HG03575 (cell line): Measurements from ENCODE around the gene CA9.

Experiments
- ATAC-seq: cut with Tn5 transposase; IDR thresholded peaks from one replicate; pipeline ENCODE4 v1.9.1; 2021; ENCODE audit not compliant: unreplicated experiment, insufficient number of reproducible peaks, low FRiP score; ENCODE audit errors: extremely low read depth

The CA9 gene

GRCh38 chr9:35710818-35711500 is 37.2 kb downstream of the CA9 start:
- ATAC-seq, result no peak

DNA sequence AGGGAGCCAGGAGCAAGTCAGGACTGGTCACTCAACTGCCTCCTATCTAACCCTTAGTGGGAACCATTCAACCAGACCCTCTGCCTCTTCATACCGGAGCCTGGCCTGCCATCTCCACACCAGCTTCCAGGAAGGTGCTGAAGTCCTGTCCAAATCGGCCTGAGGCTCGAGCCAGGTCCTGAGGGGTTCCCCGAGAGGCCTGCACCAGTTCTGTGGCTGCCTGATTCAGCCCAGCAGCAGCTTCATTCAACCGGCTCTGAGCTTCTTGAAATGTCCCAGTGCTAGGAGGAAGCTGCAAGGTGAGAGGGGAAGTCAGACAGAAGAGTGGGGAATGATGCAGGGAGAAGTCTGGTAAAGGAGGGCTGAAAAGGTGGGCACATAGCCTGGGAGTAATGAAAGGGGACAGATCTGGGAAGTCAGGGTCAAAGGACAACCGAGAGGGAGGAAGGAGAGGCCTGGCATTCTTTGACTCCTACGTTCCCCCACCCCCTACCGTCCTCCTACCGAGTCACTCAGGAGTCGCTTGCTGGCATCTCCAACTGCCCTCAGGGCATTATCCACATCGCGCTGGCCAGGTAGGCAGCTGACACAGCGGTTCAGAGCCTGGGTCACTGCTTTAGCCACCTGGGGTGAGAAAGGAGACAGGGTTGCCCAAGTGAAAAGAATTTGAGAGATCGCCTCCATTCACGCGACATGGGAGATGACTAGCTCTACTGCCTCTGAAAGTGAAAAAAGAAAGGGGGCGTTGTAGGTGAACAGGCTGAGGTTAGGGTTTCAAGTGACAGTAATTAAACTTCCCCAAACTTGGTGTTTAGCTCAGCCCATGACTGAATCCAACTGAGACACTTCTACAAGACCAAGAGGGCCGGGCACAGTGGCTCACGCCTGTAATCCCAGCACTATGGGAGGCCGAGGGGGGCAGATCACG is 38.0 kb downstream of the CA9 start:
- no peak for ATAC-seq

DNA sequence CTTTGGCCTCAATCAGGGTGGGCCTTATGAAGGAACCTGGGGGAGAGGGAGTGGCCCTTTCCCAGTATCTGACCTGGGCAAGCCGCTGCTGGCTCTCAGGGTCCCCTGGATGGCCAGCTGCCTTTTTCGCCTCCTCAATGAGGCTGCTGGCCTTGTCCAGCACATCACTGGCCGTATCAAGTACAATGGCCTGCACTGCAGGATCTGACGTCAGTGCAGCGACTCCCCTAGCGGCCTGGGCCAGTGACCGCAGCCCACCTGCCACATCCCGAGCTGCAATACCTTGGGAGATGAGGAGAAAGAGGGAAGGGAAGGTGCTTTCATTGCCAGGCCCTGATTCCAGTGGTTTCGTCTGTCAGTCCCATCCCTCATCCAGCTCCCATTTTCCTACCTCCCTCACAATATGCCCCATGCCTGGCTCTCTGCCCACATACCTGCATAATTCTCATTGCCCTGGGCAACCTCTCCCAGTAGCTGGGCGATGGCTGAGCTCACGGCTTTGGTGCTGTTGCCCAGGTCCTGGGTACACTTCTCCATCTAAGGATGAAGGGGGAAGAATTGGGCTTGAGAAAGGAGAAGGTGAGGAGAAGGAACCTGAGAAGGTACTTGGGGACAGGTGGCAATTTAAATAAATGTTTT is 39.2 kb downstream of the CA9 start:
- ATAC-seq, result no peak

DNA sequence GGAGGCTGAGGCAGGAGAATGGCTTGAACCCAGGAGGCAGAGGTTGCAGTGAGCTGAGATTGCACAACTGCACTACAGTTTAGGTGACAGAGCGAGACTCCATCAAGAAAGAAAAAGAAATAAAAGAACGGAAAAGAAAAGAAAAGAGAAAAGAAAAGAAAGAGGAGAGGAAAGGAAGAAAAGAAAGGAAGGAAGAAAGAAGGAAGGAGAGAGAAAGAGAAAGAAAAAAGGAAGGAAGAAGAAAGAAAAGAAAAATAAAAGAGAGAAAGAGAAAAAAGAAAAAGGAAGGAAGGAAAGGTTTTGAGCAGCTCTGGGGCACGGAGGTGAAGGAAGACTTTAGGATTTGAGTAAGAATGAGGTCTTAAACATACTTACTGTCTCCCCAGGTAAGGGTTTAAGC is 39.9 kb downstream of the CA9 start:
- ATAC-seq, result no peak

GRCh38 chr9:35714123-35714522 is 40.4 kb downstream of the CA9 start:
- no peak for ATAC-seq

GRCh38 chr9:35714579-35715252 is 41.0 kb downstream of the CA9 start:
- ATAC-seq, result no peak

DNA sequence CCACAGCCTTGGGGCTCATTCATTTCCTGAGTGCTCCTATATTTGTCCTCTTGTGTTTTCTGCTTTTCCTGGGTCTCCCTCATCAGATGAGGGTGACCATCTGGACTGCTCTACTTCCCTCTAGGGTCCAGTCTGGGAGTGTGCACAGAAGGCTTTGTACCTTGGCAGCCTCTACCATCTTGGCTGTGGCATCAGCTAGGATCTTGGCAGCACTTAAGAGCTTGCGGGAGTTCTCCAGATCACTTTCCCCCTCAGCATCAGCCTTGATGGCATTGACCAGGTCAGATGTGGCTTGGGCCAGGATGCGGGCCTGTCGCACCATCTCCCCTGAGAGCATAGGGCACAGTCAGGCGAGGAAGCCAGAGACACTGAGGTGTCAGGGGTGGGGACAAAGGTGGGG is 42.5 kb downstream of the CA9 start:
- no peak for ATAC-seq

DNA sequence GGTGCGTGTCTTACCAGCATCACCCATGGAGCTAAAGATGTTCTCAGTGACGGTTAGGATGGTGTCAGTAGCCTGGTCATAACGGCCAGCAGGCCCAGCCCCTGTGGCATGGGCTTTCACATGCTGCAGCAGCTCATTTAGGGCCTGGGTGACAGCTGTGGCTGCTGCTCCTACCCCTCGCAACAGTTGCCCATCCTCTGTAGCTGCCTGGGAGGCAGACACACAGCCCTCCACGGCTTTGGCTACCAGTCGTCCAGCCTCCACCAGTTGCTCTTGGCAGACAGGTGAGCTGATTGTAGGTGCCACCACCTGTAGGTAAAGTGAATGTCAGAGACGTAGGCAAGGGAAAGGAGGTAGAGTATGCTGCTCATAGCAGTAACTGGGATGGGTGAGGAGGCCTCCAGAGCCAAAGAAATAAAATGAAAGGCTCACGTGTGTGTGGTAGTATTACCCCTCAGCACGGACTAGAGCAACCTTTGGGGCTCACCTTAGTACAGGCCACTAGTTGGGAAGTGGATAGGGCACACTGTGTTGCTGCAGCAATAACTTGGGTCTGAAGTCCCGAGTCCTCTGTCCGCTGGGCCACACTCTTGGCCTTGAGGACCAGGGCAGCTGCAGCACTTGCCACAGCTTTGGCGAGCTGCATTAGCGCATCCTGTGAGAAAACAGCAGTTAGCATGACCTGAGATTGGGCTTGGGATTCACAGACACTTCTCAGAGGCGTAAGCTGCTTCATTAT is 43.6 kb downstream of the CA9 start:
- ATAC-seq, result no peak

DNA sequence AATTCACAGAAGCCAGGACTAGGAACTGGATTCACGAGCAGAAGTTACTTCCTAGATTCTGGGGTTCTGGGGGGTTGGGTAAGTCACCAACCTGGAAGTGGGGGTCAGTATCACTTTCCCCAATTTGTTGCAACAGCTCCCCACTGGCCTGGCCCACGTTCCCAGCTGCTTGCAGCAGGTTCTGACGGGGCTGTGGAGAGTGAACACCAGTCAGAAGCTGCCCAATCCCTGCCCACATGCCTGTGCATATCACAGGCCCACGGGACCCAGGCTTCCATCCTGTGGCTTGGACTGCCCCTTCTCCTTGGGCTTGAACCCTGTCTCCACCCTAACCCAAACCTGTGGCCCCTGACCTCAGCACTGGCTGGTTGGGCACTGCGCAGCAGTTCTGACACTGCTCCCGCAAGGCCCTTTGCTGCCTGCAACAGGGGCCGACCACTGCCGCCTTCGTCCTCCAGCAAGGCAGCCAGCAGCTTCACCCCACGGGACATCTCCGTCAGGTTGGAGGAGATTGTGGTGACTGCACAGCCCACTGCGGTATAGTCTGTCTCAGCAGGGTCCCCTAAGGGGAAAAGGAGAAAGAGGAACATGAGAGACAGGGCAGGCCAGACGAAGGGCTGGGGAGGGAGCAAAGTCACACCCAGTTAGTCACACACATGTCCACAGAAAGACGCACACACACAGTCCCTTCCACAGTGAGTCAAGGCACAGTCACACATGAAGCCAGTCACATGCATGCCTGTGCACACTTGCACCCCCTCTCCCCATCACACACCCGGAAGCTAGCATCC is 45.2 kb downstream of the CA9 start:
- ATAC-seq, result no peak

DNA sequence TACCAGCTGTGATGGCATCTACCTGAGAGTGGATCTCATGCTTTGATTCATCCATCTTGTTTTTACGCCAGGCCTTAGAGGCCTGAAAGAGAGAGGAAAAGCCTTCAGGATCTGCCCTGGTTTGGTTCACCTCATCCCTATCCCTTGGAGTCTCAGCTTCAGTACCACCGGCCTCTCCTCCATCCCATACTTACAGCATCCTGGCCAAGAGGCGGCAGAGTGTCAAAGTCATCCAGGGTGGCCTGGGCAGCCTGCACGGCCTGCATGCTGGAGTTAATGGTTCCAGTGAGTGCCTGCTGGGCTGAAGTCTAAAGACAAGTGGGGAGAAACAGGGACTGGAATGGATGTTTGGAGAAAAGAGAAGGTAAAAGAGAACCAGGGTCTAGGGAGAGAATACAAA is 45.8 kb downstream of the CA9 start:
- ATAC-seq, result no peak

GRCh38 chr9:35723426-35723825 is 49.7 kb downstream of the CA9 start:
- no peak for ATAC-seq

- no peak for ATAC-seq
Measured at GRCh38 chr9:35723908-35724307, 50.2 kb downstream of the CA9 start.

- ATAC-seq, result no peak
Measured at GRCh38 chr9:35725362-35725761, 51.6 kb downstream of the CA9 start.

DNA sequence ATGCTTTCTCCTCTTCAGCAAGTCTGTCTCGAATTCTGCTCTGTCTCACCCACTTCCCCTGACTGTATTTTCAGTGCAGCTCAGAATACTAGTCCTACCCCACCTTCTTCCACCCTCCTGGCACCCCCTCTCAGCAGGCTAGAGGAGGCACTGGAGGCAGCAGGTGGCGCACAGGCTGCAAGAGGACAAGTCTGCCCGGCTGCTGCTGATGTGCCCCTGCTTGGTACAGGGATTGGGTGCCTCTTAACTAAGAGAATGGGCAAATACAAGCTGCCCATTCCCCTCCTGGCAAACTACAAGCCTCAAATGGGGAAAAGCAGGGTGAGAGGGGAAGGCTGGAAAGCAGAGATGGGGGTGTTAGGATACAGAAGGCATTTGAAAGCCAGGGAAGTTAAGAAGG is 53.2 kb downstream of the CA9 start:
- no peak for ATAC-seq

DNA sequence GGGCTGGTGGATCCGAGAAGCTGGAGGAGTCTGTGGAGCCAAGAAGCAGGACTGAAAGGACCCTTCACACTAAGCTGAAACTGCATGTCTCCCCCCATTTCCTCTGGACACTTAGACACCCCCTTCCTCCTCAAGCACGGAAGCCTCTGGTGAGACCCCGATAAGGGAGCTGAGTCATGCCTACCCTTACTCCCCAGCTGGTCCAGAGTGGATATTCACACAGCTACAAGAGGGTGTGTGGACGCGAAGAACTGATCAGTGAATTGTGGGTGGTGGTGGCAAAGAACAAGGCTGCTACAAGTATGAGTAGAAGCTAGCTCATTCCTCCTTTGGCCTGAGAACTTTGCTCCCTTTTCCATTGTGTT is 53.9 kb downstream of the CA9 start:
- ATAC-seq, result no peak

DNA sequence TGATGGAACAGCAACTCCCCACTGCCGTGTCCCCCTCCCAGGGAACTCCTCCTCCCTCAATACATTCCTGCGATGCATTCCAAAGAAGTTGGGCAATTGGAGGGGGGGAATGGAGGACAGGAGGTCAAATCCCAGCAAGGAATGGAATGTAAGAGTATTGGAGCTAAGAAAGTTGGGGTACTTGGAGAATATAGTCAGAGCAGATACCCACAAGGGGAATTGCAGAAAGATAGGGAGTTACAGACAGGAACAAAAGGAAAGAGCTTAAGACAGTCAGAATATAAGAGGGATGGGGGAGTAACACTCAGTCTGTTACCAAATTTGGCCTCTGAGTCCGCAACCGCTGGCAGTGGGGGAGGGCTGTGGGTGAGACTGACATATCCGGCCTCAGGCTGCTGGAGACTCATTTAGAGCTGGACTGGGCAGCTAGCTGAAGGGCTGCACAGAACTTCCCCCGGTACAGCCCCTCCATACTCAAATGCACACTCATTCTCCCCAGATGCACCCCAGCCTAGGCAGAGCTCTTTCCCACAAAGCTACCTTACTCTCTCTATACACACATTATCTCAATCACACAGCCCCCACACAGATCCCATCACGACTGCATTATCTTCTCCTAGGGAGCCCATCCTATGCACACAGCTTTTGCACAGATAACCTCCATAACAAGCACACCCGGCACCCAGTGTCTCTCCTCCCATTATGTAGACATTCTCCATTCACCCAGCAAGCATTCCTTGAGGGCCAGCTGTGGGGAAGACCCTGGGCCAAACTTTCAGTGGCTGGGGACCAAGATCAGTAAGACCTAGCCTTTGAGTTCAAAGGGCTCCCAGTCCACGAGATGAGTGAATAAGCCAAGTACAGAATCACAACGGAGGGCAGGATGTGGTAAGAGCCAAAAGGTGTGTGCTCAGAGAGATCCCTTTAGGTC is 54.6 kb downstream of the CA9 start:
- ATAC-seq, result no peak

DNA sequence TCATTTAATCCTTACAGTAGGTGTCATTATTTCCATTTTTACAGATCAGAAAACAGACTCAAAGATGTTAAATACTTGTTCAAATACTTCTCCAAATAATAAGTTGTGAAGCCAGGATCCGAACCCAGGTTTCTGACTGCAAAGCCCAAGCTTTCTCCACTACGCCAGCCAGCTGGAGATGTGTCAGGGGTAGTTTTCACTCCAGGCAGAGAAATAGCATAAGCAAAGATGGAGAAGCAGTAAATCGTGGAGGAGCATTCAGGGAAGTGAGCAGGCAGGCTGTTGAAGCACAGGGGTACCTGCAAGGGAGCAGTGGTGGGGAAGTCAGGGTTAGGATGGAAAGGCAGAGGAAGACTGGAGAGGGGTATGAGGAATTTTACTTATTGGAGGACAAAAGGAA is 55.4 kb downstream of the CA9 start:
- ATAC-seq, result no peak
